Measurements from ENCODE around the gene HMBS.

GRCh38 chr11:119055901-119056300 is 28.8 kb upstream of the HMBS start:
- TF ChIP-seq, protein P1, sequence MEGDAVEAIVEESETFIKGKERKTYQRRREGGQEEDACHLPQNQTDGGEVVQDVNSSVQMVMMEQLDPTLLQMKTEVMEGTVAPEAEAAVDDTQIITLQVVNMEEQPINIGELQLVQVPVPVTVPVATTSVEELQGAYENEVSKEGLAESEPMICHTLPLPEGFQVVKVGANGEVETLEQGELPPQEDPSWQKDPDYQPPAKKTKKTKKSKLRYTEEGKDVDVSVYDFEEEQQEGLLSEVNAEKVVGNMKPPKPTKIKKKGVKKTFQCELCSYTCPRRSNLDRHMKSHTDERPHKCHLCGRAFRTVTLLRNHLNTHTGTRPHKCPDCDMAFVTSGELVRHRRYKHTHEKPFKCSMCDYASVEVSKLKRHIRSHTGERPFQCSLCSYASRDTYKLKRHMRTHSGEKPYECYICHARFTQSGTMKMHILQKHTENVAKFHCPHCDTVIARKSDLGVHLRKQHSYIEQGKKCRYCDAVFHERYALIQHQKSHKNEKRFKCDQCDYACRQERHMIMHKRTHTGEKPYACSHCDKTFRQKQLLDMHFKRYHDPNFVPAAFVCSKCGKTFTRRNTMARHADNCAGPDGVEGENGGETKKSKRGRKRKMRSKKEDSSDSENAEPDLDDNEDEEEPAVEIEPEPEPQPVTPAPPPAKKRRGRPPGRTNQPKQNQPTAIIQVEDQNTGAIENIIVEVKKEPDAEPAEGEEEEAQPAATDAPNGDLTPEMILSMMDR (IDR thresholded peaks at IDR 0.05), result no peak
- TF ChIP-seq POLR2A (IDR thresholded peaks at IDR 0.05) (no peak), POLR2AphosphoS5 (IDR thresholded peaks at IDR 0.05) (no peak), EP300 (IDR thresholded peaks at IDR 0.05) (no peak)
